H1 (cell line): ENCODE results near the gene NAT8L. TPM values are rescaled to one million over a fixed set of nuclear protein-coding genes. Genes with fewer than 3 reads are reported as not detected.

Source experiments
- CTCF ChIA-PET: fragments of 300-600 bp; sonication (Branson Sonifier 250); formaldehyde crosslinking; loops from one replicate; lab custom pipeline; 2021; ENCODE audit not compliant: partially characterized antibody; lab: Charles Lee
- POLR2A ChIA-PET: fragments of 300-600 bp; sonication (Branson Sonifier 250); formaldehyde crosslinking; loops from one replicate; lab custom pipeline; 2021; ENCODE audit warnings: inconsistent platforms; ENCODE audit not compliant: partially characterized antibody; lab: Charles Lee
- DNase-seq, 2 experiments: peaks; one replicate each; pipeline versions ENCODE4 v3.0.0 to v3.0.0-alpha.2; 2010 to 2022; ENCODE audit warnings: low spot score in 2 of 2, low read depth in 1 of 2, mixed read lengths in 1 of 2
- FAIRE-seq: peaks from 2 replicates; lab custom pipeline; 2011; peaks lifted over from hg19 to GRCh38; lab: Jason Lieb, UNC
- H2AFZ ChIP-seq: 2 replicates; pipeline ENCODE4 v1.8.1; 2012; ENCODE audit warnings: low read length, inconsistent platforms
- H2AK5ac ChIP-seq: 2 replicates; pipeline ENCODE4 v1.6.1; 2013; ENCODE audit warnings: low read depth, low read length
- H2BK120ac ChIP-seq: replicated peaks from 2 replicates; pipeline ENCODE3; 2013; ENCODE audit warnings: low read depth, low read length, inconsistent platforms
- H2BK12ac ChIP-seq: 2 replicates; pipeline ENCODE4 v1.6.1; 2013; ENCODE audit warnings: low read depth, low read length
- H2BK15ac ChIP-seq: 2 replicates; pipeline ENCODE4 v1.6.1; 2013; ENCODE audit warnings: low read length
- H2BK20ac ChIP-seq: 2 replicates; pipeline ENCODE4 v1.6.1; 2013; ENCODE audit warnings: low read length
- H2BK5ac ChIP-seq: 2 replicates; pipeline ENCODE4 v1.6.1; 2013; ENCODE audit warnings: low read depth, low read length
- H3K14ac ChIP-seq: 2 replicates; pipeline ENCODE4 v1.6.1; 2013; ENCODE audit warnings: inconsistent platforms; ENCODE audit not compliant: insufficient read length
- H3K18ac ChIP-seq: 2 replicates; pipeline ENCODE4 v1.6.1; 2013; ENCODE audit warnings: low read length; ENCODE audit errors: extremely low read depth
- H3K23ac ChIP-seq: 2 replicates; pipeline ENCODE4 v1.6.1; 2013; ENCODE audit warnings: inconsistent platforms; ENCODE audit not compliant: insufficient read length
- H3K23me2 ChIP-seq: 2 replicates; pipeline ENCODE4 v1.6.1; 2013; ENCODE audit warnings: low read depth, low read length
- H3K27ac ChIP-seq: 2 replicates; pipeline ENCODE4 v1.6.1; 2011; ENCODE audit warnings: low read depth, low read length, inconsistent platforms
- H3K27me3 ChIP-seq, 4 experiments: replicated peaks in 1 of 4; 1 replicate in 1 of 4; 2 replicates in 3 of 4; pipeline versions ENCODE4 v1.6.1 to v1.8.1; 2011 to 2013; ENCODE audit warnings: low read length in 3 of 4, mild to moderate bottlenecking in 3 of 4, inconsistent platforms in 2 of 4, mixed read lengths in 2 of 4, moderate library complexity in 1 of 4; ENCODE audit not compliant: control insufficient read depth in 3 of 4, insufficient read depth in 3 of 4; ENCODE audit errors: extremely low read depth in 1 of 4
- H3K36me3 ChIP-seq, 4 experiments: 2 replicates each; pipeline versions ENCODE4 v1.6.1 to v1.8.1; 2011 to 2013; ENCODE audit warnings: mild to moderate bottlenecking in 4 of 4, low read length in 3 of 4, moderate library complexity in 2 of 4, control low read depth in 1 of 4, inconsistent platforms in 1 of 4; ENCODE audit not compliant: insufficient read depth in 4 of 4, control insufficient read depth in 2 of 4
- H3K4ac ChIP-seq: replicated peaks from 2 replicates; pipeline ENCODE3; 2013; ENCODE audit warnings: low read length, low read depth, mixed read lengths, inconsistent platforms; ENCODE audit not compliant: insufficient read length
- H3K4me1 ChIP-seq, 4 experiments: replicated peaks in 1 of 4; 1 replicate in 1 of 4; 2 replicates in 3 of 4; pipeline versions ENCODE4 v1.6.1 to v1.8.1; 2011 to 2013; ENCODE audit warnings: low read length in 3 of 4, inconsistent platforms in 2 of 4, mixed read lengths in 1 of 4; ENCODE audit not compliant: insufficient read depth in 4 of 4, control insufficient read depth in 3 of 4
- H3K4me2 ChIP-seq, 2 experiments: 2 replicates each; pipeline versions ENCODE4 v1.6.1 to v1.8.1; 2011 to 2013; ENCODE audit warnings: low read depth in 2 of 2, low read length in 2 of 2, control low read depth in 1 of 2, inconsistent platforms in 1 of 2, mild to moderate bottlenecking in 1 of 2; ENCODE audit not compliant: insufficient read depth in 1 of 2
- H3K4me3 ChIP-seq, 4 experiments: fragments of 200-600, 300-600 bp in 1 of 4; sonication (generic), shearing (Covaris generic), sonication (Bioruptor Twin) in 1 of 4; 2 replicates each; pipeline versions ENCODE4 v1.5.1 to v1.8.1; 2011 to 2016; ENCODE audit warnings: low read length in 4 of 4, low read depth in 3 of 4, control low read depth in 2 of 4, inconsistent platforms in 2 of 4, mild to moderate bottlenecking in 2 of 4, mixed read lengths in 1 of 4, moderate library complexity in 1 of 4; ENCODE audit not compliant: insufficient read depth in 2 of 4; ENCODE audit errors: extremely low read depth in 1 of 4
- H3K56ac ChIP-seq: replicated peaks from 2 replicates; pipeline ENCODE3; 2013; ENCODE audit warnings: low read depth, mild to moderate bottlenecking, mixed read lengths, low read length, inconsistent platforms; ENCODE audit not compliant: insufficient read length
- H3K79me1 ChIP-seq: 2 replicates; pipeline ENCODE4 v1.6.1; 2013; ENCODE audit warnings: low read depth, low read length, control low read depth
- H3K79me2 ChIP-seq, 2 experiments: 2 replicates each; pipeline versions ENCODE4 v1.6.1 to v1.8.1; 2012 to 2013; ENCODE audit warnings: low read length in 2 of 2, mild to moderate bottlenecking in 2 of 2, inconsistent platforms in 1 of 2; ENCODE audit not compliant: insufficient read depth in 2 of 2, control insufficient read depth in 1 of 2
- H3K9ac ChIP-seq, 4 experiments: replicated peaks in 1 of 4; 1 replicate in 1 of 4; 2 replicates in 3 of 4; pipeline versions ENCODE4 v1.6.1 to v1.8.1; 2011 to 2013; ENCODE audit warnings: low read depth in 3 of 4, low read length in 3 of 4, control low read depth in 2 of 4, mild to moderate bottlenecking in 2 of 4, moderate library complexity in 2 of 4, inconsistent platforms in 1 of 4; ENCODE audit errors: extremely low read depth in 1 of 4
- H3K9me3 ChIP-seq, 2 experiments: 2 replicates each; pipeline versions ENCODE4 v1.6.1 to v1.8.1; 2012 to 2013; ENCODE audit warnings: mild to moderate bottlenecking in 2 of 2, moderate library complexity in 2 of 2, control low read depth in 1 of 2, inconsistent platforms in 1 of 2, low read depth in 1 of 2, low read length in 1 of 2, mixed read lengths in 1 of 2; ENCODE audit not compliant: insufficient read depth in 2 of 2
- H4K20me1 ChIP-seq, 2 experiments: replicated peaks in 1 of 2; 2 replicates each; pipeline versions ENCODE3 to v1.8.1; 2011 to 2013; ENCODE audit warnings: inconsistent platforms in 2 of 2, low read length in 2 of 2, mild to moderate bottlenecking in 1 of 2; ENCODE audit not compliant: insufficient read depth in 2 of 2, control insufficient read depth in 1 of 2
- H4K5ac ChIP-seq: 2 replicates; pipeline ENCODE4 v1.6.1; 2013; ENCODE audit warnings: low read length, low read depth, mixed read lengths, inconsistent platforms; ENCODE audit not compliant: insufficient read length
- H4K8ac ChIP-seq: 2 replicates; pipeline ENCODE4 v1.8.0; 2013; ENCODE audit warnings: mild to moderate bottlenecking, moderate library complexity, low read length, inconsistent platforms; ENCODE audit not compliant: insufficient read depth; ENCODE audit errors: extremely low read depth
- H4K91ac ChIP-seq: replicated peaks from 2 replicates; pipeline ENCODE3; 2013; ENCODE audit warnings: low read length, mixed read lengths, inconsistent platforms; ENCODE audit not compliant: insufficient read length
- BACH1 ChIP-seq: IDR thresholded peaks from 2 replicates; pipeline ENCODE4 v1.6.1; 2012; ENCODE audit warnings: low read length, improper control_type of control experiment
- MAFK ChIP-seq: IDR thresholded peaks from 2 replicates; pipeline ENCODE4 v1.6.1; 2012; ENCODE audit warnings: low read depth, mild to moderate bottlenecking, improper control_type of control experiment, low read length
- TCF12 ChIP-seq: IDR thresholded peaks from 2 replicates; pipeline ENCODE4 v1.6.1; 2011; ENCODE audit warnings: low read depth, mild to moderate bottlenecking, low read length
- WGBS, 2 experiments: shearing (Covaris generic) in 1 of 2; methylation state at CpG; one replicate each; pipeline versions ENCODE4 v1.1.6 to v1.1.7; 2013 to 2015; ENCODE audit warnings: low lambda C conversion rate in 2 of 2, mixed read lengths in 2 of 2, inconsistent platforms in 1 of 2, low coverage in 1 of 2, missing lambda C conversion rate in 1 of 2; ENCODE audit not compliant: insufficient replicate concordance in 2 of 2, insufficient coverage in 1 of 2, insufficient read length in 1 of 2; ENCODE audit errors: extremely low coverage in 1 of 2, missing lambda C conversion rate in 1 of 2; 5-methylcytosine and 5-hydroxymethylcytosine counted together
- polyA plus RNA-seq, 7 experiments: library from polyadenylated mRNA; depleted of rRNA in 3 of 7; stranded (reverse) in 5 of 7; unstranded in 2 of 7; fragments of >200 nt in 5 of 7; fragments of 200-250 nt in 2 of 7; gene quantifications; 1 replicate in 5 of 7; 2 replicates in 1 of 7; 4 replicates in 1 of 7; pipeline versions ENCODE4 v1.2.1 to v1.2.3, GENCODE V29; 2011 to 2013; ENCODE audit warnings: missing spikeins in 2 of 7, mixed read lengths in 2 of 7
- total RNA-seq: library from RNA; stranded (reverse); fragmentation: NEBNext Ultra II Directional; extraction: Animal tissue kit (Norgen Biotek cat#: 25700); gene quantifications from 2 replicates; pipeline ENCODE4 v1.2.1, GENCODE V29; 2021

NAT8L gene
- total and polyA plus RNA-seq, 2 of the 8 experiments (the other 6 are each of a cell fraction or from before 2014, with no cell fraction given) = 10.8 TPM

GRCh38 chr4:2011583-2011982 lies 47.5 kb upstream of the NAT8L start:
- Histone ChIP-seq H3K9me3 (no peaks in the 10 kb centered on the region), H2BK15ac (no peak overlapping the region), H3K4ac (no peak overlapping the region), H2BK12ac (no peak overlapping the region), H2AFZ (no peak overlapping the region), H2BK120ac (no peak overlapping the region), H4K5ac (no peak overlapping the region), H4K20me1 (peaks cover 7 to 9% of the 10 kb centered on the region in 2 experiments), H3K9ac (no peak overlapping the region), H3K79me2 (peaks cover 12 to 18% of the 10 kb centered on the region in 2 experiments), H3K79me1 (peaks cover 8% of the 10 kb centered on the region), H2BK5ac (no peak overlapping the region), H3K18ac (no peak overlapping the region), H3K4me3 (no peak overlapping the region), H3K14ac (no peak overlapping the region), H2BK20ac (no peak overlapping the region), H3K56ac (no peak overlapping the region), H3K4me1 (peaks cover 0 to 3% (median 0%) of the 10 kb centered on the region in 4 experiments; a peak in 2 of 7 replicates), H3K23me2 (no peaks in the 10 kb centered on the region; the same call in 1 of the 2 replicates), H3K27ac (no peak overlapping the region), H3K23ac (no peak overlapping the region), H3K36me3 (no peaks in the 10 kb centered on the region), H3K27me3 (peaks cover 0 to 3% (median 0%) of the 10 kb centered on the region in 4 experiments; a peak in 1 of 7 replicates), H4K91ac (no peak overlapping the region), H3K4me2 (no peak overlapping the region), H4K8ac (no peak overlapping the region), H2AK5ac (no peak overlapping the region)
- ChIA-PET CTCF (interaction anchor here (1.3 kb wide), 1 partner anchor 13 kb away, joined by 4 read pairs; no protein-coding TSS in a partner anchor), POLR2A (interaction anchor here (0.7 kb wide), 1 partner anchor 55 kb away, joined by 3 read pairs; no protein-coding TSS in a partner anchor)
- FAIRE-seq (no peak), DNase-seq (no peak)
- 78% methylated on average over 3 of the region's 3 CpGs; no CpG with 5 or more reads in 1 of the 2 experiments for WGBS, 2 experiments
- TF ChIP-seq MAFK (no peak), TCF12 (no peak), BACH1 (no peak)
